NCI-H128 (cell line): Measurements from ENCODE around the gene THSD1.
A peak's percentile ranks its signal among the peaks of the same experiment; 100 is the strongest.

Source experiments
- DNase-seq: peaks from one replicate; lab custom pipeline; 2025; ENCODE audit not compliant: unreplicated experiment; lab: John Stamatoyannopoulos, UW

Gene THSD1

GRCh38 chr13:52405767-52406494 is at the start of gene THSD1:
Gene THSD1 (minus strand): TSS chr13:52406172. CDS start chr13:52402600, 3,572 bp downstream.
- DNase-seq, result no peak

- peak; percentile 64 for DNase-seq
These were observed 49.7 kb upstream of the THSD1 start for GRCh38 chr13:52455677-52456041.

- DNase-seq, result peak; percentile 91
These were observed 49.1 kb upstream of the THSD1 start, which contains the start of gene CKAP2 for GRCh38 chr13:52454820-52455676. Gene CKAP2 (plus strand): TSS chr13:52455478. CDS start chr13:52455557, 79 bp downstream.

GRCh38 chr13:52454459-52454819 is 48.5 kb upstream of the THSD1 start:
- peak; percentile 29 for DNase-seq

- no peak for DNase-seq
These were observed 46.5 kb upstream of the THSD1 start for GRCh38 chr13:52452470-52452869.

GRCh38 chr13:52451135-52451804 is 45.3 kb upstream of the THSD1 start:
- DNase-seq, result no peak

- no peak for DNase-seq
These were observed 44.8 kb upstream of the THSD1 start for GRCh38 chr13:52450793-52451116.

- peak; percentile 93 for DNase-seq
These were observed 44.2 kb upstream of the THSD1 start, which contains the start of gene VPS36 for GRCh38 chr13:52450012-52450792. Gene VPS36 (minus strand): TSS chr13:52450634. CDS start chr13:52450594, 40 bp downstream.

- no peak for DNase-seq
These were observed 43.5 kb upstream of the THSD1 start for GRCh38 chr13:52449331-52450011.

- no peak for DNase-seq
These were observed 42.0 kb upstream of the THSD1 start for GRCh38 chr13:52447815-52448552.

- no peak for DNase-seq
These were observed 41.4 kb upstream of the THSD1 start for GRCh38 chr13:52447354-52447753.

GRCh38 chr13:52446265-52446664 is 40.3 kb upstream of the THSD1 start:
- no peak for DNase-seq

GRCh38 chr13:52432456-52432855 is 26.5 kb upstream of the THSD1 start:
- no peak for DNase-seq

- no peak for DNase-seq
These were observed 22.3 kb upstream of the THSD1 start for GRCh38 chr13:52428295-52428694.

GRCh38 chr13:52421216-52421615 is 15.2 kb upstream of the THSD1 start:
- DNase-seq, result no peak

- no peak for DNase-seq
These were observed 13.1 kb upstream of the THSD1 start for GRCh38 chr13:52419080-52419479.

- DNase-seq, result no peak
These were observed 9.0 kb upstream of the THSD1 start for GRCh38 chr13:52414963-52415362.

GRCh38 chr13:52414051-52414450 is 8.1 kb upstream of the THSD1 start:
- no peak for DNase-seq

- no peak for DNase-seq
These were observed 6.2 kb upstream of the THSD1 start for GRCh38 chr13:52412128-52412527.

GRCh38 chr13:52411629-52412028 is 5.7 kb upstream of the THSD1 start:
- DNase-seq, result no peak
